GM20000 (cell line): Measurements from ENCODE around the gene RNF149.

ENCODE experiments used
- DNase-seq: peaks from one replicate; pipeline ENCODE4 v3.0.0; 2012; ENCODE audit warnings: low spot score
- CTCF ChIP-seq: IDR thresholded peaks from 2 replicates; pipeline ENCODE4 v1.5.1; 2012; ENCODE audit warnings: mild to moderate bottlenecking, control low read depth; ENCODE audit errors: extremely low read depth, missing control alignments

RNF149 gene

DNA sequence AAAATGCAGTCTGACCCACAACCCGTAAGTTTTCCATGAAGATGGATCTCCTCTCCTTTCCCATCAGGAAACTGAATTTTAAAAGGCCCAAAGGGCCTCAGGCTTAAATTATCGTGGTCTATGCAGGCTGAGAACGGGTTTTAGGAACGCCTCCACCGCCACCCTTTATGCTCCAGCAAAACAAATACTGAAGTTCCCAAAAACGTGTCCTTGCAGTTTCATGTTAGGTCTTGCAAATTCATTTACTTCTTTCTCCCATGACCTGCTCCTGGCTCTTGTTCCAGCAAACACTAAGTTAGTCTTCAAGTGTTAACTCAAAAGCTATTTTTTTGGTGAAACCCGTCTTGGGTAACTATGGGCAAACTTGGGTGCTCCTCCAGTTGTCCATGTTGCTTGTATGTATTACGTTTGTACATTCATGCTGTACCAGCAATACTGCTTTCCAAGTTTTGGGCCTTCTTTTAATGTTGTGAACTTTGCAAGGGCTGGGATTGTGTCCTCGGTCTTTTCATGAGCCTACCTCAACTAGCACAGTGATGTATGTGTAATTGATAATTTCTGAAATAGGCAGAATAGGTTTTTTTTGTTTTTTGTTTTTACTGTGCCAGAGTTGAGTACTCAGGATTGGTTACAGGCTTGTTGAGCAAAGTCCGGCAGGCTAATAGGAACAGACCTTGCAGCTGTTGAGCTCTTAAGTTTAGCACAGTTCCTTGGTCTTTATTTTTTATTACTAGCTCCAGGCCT lies 1.8 kb upstream of the RNF149 start:
- no peak for DNase-seq
- TF ChIP-seq CTCF, result no peak

- no peak for TF ChIP-seq CTCF
- DNase-seq, result no peak
Observed at GRCh38 chr2:101307950-101308431, 510 bp downstream of the RNF149 start.

GRCh38 chr2:101307503-101307902 lies 998 bp downstream of the RNF149 start:
- no peak for TF ChIP-seq CTCF
- peak; percentile 19 for DNase-seq

GRCh38 chr2:101306410-101306809 lies 2.1 kb downstream of the RNF149 start:
- DNase-seq, result no peak
- TF ChIP-seq CTCF, result no peak

DNA sequence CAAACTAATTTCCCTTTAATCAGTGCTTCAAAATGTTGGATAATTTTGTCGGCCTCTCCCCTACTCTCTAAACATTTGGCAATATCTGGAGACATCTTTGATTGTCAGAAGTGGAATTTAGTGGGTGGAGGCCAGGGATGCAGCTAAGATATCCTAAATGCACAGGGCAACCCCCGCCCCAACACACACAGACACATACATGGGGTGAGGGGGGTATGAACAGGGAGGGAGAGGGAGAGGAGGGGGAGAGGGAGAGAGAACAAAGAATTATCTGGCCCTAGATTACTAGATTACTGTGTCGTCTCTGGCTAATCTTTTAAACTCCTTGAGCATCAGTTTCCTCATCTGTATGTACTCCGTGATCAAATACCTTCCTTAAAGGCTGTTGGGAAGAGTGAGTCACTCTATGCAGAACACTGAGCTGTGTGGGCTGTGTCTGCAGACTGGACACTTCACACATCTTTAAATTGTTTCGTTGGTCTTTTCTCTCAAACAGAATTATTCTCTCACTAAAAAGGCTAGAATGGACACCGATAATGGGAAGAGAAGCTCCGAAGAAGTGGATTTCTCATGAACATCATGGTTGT lies 2.9 kb downstream of the RNF149 start:
- no peak for TF ChIP-seq CTCF

DNA sequence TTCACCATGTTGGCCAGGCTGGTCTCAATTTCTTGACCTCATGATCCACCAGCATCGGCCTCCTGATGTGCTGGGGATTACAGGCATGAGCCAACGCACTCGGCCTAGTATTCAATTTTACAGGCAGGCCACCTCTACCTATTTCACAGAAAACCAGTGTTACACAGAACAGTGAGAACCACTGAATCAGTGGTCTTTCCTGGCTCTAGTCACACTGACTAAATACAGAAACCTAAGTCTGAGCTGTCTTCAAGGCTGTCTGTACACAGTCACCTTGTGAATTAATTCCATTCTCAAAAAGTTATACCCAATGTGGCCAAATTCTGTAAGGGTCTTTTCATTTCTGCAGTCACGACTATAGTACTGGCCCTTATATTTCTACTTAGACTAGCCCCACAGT lies 3.5 kb downstream of the RNF149 start:
- no peak for TF ChIP-seq CTCF

More for the DNA sequence above, 2.9 kb downstream of the RNF149 start:
- DNase-seq, result no peak

GRCh38 chr2:101303688-101304087 lies 4.8 kb downstream of the RNF149 start:
- TF ChIP-seq CTCF, result no peak

More for the DNA sequence above, 3.5 kb downstream of the RNF149 start:
- no peak for DNase-seq

More at GRCh38 chr2:101303688-101304087, 4.8 kb downstream of the RNF149 start:
- no peak for DNase-seq
